SJCRH30 (cell line): Measurements from ENCODE around the gene HSPA5. TPM values are rescaled to one million over a fixed set of nuclear protein-coding genes. Genes with fewer than 3 reads are reported as not detected.
"Not testable (repeated sequence)": the region's sequence is repeated elsewhere in the genome, so short reads cannot be mapped to it uniquely, and the experiment has no call there.

Experiments used
- DNase-seq, 2 experiments: peaks; one replicate each; pipeline ENCODE4 v3.0.0-alpha.2; 2015 to 2020
- H3K27ac ChIP-seq: fragments of 250-450 bp; sonication (Bioruptor Pico); 2 replicates; pipeline ENCODE4 v1.5.1; 2020; ENCODE audit warnings: mild to moderate bottlenecking, moderate library complexity
- H3K27me3 ChIP-seq: fragments of 250-450 bp; sonication (Bioruptor Pico); 2 replicates; pipeline ENCODE4 v1.5.1; 2020; ENCODE audit warnings: mild to moderate bottlenecking, moderate library complexity
- H3K36me3 ChIP-seq: fragments of 250-450 bp; sonication (Bioruptor Pico); 2 replicates; pipeline ENCODE4 v1.5.1; 2020; ENCODE audit warnings: mild to moderate bottlenecking, moderate library complexity
- H3K4me1 ChIP-seq: fragments of 250-450 bp; sonication (Bioruptor Pico); 2 replicates; pipeline ENCODE4 v1.5.1; 2020; ENCODE audit warnings: mild to moderate bottlenecking, moderate library complexity
- H3K4me3 ChIP-seq: fragments of 250-450 bp; sonication (Bioruptor Pico); 2 replicates; pipeline ENCODE4 v1.5.1; 2020; ENCODE audit warnings: mild to moderate bottlenecking, moderate library complexity
- H3K9me3 ChIP-seq: fragments of 250-450 bp; sonication (Bioruptor Pico); replicated peaks from 2 replicates; pipeline ENCODE4 v1.5.1; 2020; ENCODE audit warnings: mild to moderate bottlenecking, moderate library complexity
- total RNA-seq: library from RNA; depleted of rRNA; stranded (reverse); fragments of >200 nt; shearing (Covaris generic); gene quantifications from 2 replicates; pipeline ENCODE4 v1.2.3, GENCODE V29; 2014; rRNA removed

The HSPA5 gene
- 130 and 136 TPM in 2 replicates for total RNA-seq

- peak within 1 kb of the TSS; percentile 75 for H3K27ac ChIP-seq
- peak within 1 kb of the TSS; percentile 88 for H3K4me3 ChIP-seq
- H3K27me3 ChIP-seq = no peaks in the 10 kb centered on the region
- peak; percentile 100 for DNase-seq
- H3K4me1 ChIP-seq = peaks cover 12% of the 10 kb centered on the region
- H3K9me3 ChIP-seq = no peaks in the 10 kb centered on the region
- H3K36me3 ChIP-seq = peaks cover 43% of the 10 kb centered on the region
Measured at GRCh38 chr9:125241000-125241862, at the start of gene HSPA5. Gene HSPA5 (minus strand): TSS chr9:125241343. CDS start chr9:125241126, 217 bp downstream.

GRCh38 chr9:125286935-125287433 lies 45.8 kb upstream of the HSPA5 start:
- not testable (repeated sequence) for H3K4me3 ChIP-seq, H3K36me3 ChIP-seq, H3K9me3 ChIP-seq, H3K4me1 ChIP-seq, H3K27me3 ChIP-seq, H3K27ac ChIP-seq, DNase-seq

- Histone ChIP-seq H3K9me3 (no peaks in the 10 kb centered on the region), H3K4me1 (no peaks in the 10 kb centered on the region), H3K27ac (no peak overlapping the region), H3K36me3 (peaks cover 6% of the 10 kb centered on the region), H3K27me3 (no peaks in the 10 kb centered on the region), H3K4me3 (no peak overlapping the region)
- no peak for DNase-seq
Measured at GRCh38 chr9:125284855-125285254, 43.7 kb upstream of the HSPA5 start.

- H3K27ac ChIP-seq = no peak overlapping the region
- H3K27me3 ChIP-seq = no peaks in the 10 kb centered on the region
- H3K4me1 ChIP-seq = no peaks in the 10 kb centered on the region
- no peak overlapping the region for H3K4me3 ChIP-seq
- peaks cover 13% of the 10 kb centered on the region; the same call in 1 of the 2 replicates for H3K36me3 ChIP-seq
- no peak for DNase-seq
- no peaks in the 10 kb centered on the region for H3K9me3 ChIP-seq
Measured at GRCh38 chr9:125280945-125281344, 39.8 kb upstream of the HSPA5 start.

GRCh38 chr9:125277411-125277810 lies 36.3 kb upstream of the HSPA5 start:
- no peaks in the 10 kb centered on the region for H3K27me3 ChIP-seq
- no peak overlapping the region for H3K27ac ChIP-seq
- H3K36me3 ChIP-seq = peaks cover 15% of the 10 kb centered on the region; the same call in 1 of the 2 replicates
- H3K4me3 ChIP-seq = no peak overlapping the region
- DNase-seq = no peak
- no peaks in the 10 kb centered on the region for H3K9me3 ChIP-seq
- no peaks in the 10 kb centered on the region for H3K4me1 ChIP-seq

GRCh38 chr9:125276771-125277170 lies 35.6 kb upstream of the HSPA5 start:
- Histone ChIP-seq H3K9me3 (no peaks in the 10 kb centered on the region), H3K27me3 (no peaks in the 10 kb centered on the region), H3K27ac (no peak overlapping the region), H3K4me1 (no peaks in the 10 kb centered on the region), H3K36me3 (peaks cover 17% of the 10 kb centered on the region; the same call in 1 of the 2 replicates), H3K4me3 (no peak overlapping the region)
- DNase-seq = no peak

- Histone ChIP-seq H3K27me3 (no peaks in the 10 kb centered on the region), H3K36me3 (peaks cover 14% of the 10 kb centered on the region), H3K27ac (no peak overlapping the region), H3K4me3 (no peak overlapping the region), H3K9me3 (no peaks in the 10 kb centered on the region), H3K4me1 (no peaks in the 10 kb centered on the region)
- DNase-seq = no peak
Measured at GRCh38 chr9:125272697-125273096, 31.6 kb upstream of the HSPA5 start.

- Histone ChIP-seq H3K27ac (no peak overlapping the region), H3K4me3 (no peak overlapping the region), H3K4me1 (no peaks in the 10 kb centered on the region), H3K27me3 (no peaks in the 10 kb centered on the region), H3K36me3 (peaks cover 10% of the 10 kb centered on the region), H3K9me3 (no peaks in the 10 kb centered on the region)
- no peak for DNase-seq
Measured at GRCh38 chr9:125271081-125271480, 29.9 kb upstream of the HSPA5 start.

- DNase-seq = no peak
- Histone ChIP-seq H3K4me3 (no peak overlapping the region), H3K27me3 (no peaks in the 10 kb centered on the region), H3K36me3 (peaks cover 10% of the 10 kb centered on the region), H3K4me1 (no peaks in the 10 kb centered on the region), H3K27ac (no peak overlapping the region), H3K9me3 (no peaks in the 10 kb centered on the region)
Measured at GRCh38 chr9:125269014-125269397, 27.9 kb upstream of the HSPA5 start.

GRCh38 chr9:125268394-125269013 lies 27.4 kb upstream of the HSPA5 start:
- no peaks in the 10 kb centered on the region for H3K9me3 ChIP-seq
- no peaks in the 10 kb centered on the region for H3K4me1 ChIP-seq
- no peak overlapping the region for H3K4me3 ChIP-seq
- no peaks in the 10 kb centered on the region for H3K27me3 ChIP-seq
- no peak for DNase-seq
- H3K27ac ChIP-seq = no peak overlapping the region
- peaks cover 10% of the 10 kb centered on the region for H3K36me3 ChIP-seq

GRCh38 chr9:125264068-125264467 lies 22.9 kb upstream of the HSPA5 start:
- not testable (repeated sequence) for H3K4me3 ChIP-seq, H3K27me3 ChIP-seq, H3K9me3 ChIP-seq, H3K36me3 ChIP-seq, H3K27ac ChIP-seq, DNase-seq, H3K4me1 ChIP-seq

- Histone ChIP-seq H3K27me3 (no peaks in the 10 kb centered on the region), H3K9me3 (no peaks in the 10 kb centered on the region), H3K4me1 (peaks cover 2% of the 10 kb centered on the region; the same call in 1 of the 2 replicates), H3K4me3 (peak overlapping the region; percentile 88), H3K27ac (no peak overlapping the region; the same call in 1 of the 2 replicates), H3K36me3 (peaks cover 2% of the 10 kb centered on the region; the same call in 1 of the 2 replicates)
- peak in 1 of 2 experiments; percentile 52 for DNase-seq
Measured at GRCh38 chr9:125262294-125262991, 21.3 kb upstream of the HSPA5 start.

- Histone ChIP-seq H3K4me3 (peak within 1 kb of the TSS; percentile 88), H3K9me3 (no peaks in the 10 kb centered on the region), H3K27me3 (no peaks in the 10 kb centered on the region), H3K36me3 (peaks cover 2% of the 10 kb centered on the region; the same call in 1 of the 2 replicates), H3K27ac (peak within 1 kb of the TSS; percentile 63), H3K4me1 (peaks cover 2% of the 10 kb centered on the region; the same call in 1 of the 2 replicates)
- peak; percentile 98 for DNase-seq
Measured at GRCh38 chr9:125261501-125262293, 20.6 kb upstream of the HSPA5 start, which contains the start of gene GAPVD1. Gene GAPVD1 (plus strand): TSS chr9:125261826. CDS start chr9:125298922, 37,096 bp downstream.

- H3K27ac ChIP-seq = no peak overlapping the region
- DNase-seq = no peak
- no peak overlapping the region for H3K4me3 ChIP-seq
- no peaks in the 10 kb centered on the region; the same call in 1 of the 2 replicates for H3K36me3 ChIP-seq
- no peaks in the 10 kb centered on the region for H3K27me3 ChIP-seq
- H3K9me3 ChIP-seq = no peaks in the 10 kb centered on the region
- peaks cover 2% of the 10 kb centered on the region; the same call in 1 of the 2 replicates for H3K4me1 ChIP-seq
Measured at GRCh38 chr9:125260561-125260960, 19.4 kb upstream of the HSPA5 start.
